Neural cell (in vitro differentiated cells): ENCODE measurements around the gene C2orf42.

Experiments
- CTCF ChIP-seq: fragments of 450-650 bp; IDR thresholded peaks from 2 replicates; pipeline ENCODE4 v1.5.1; 2014; ENCODE audit warnings: antibody characterized with exemption, mild to moderate bottlenecking, moderate library complexity; ENCODE audit not compliant: poor library complexity, severe bottlenecking
- EP300 ChIP-seq: fragments of 450-650 bp; conservative IDR thresholded peaks from 2 replicates; pipeline ENCODE4 v1.6.1; 2014; ENCODE audit warnings: antibody characterized with exemption, mild to moderate bottlenecking, moderate library complexity; ENCODE audit not compliant: poor library complexity, severe bottlenecking
- EZH2 ChIP-seq: fragments of 200-600, 300-800 bp; shearing (Covaris generic), sonication (generic); IDR thresholded peaks from 2 replicates; pipeline ENCODE4 v1.6.1; 2014; ENCODE audit warnings: antibody characterized with exemption, low read length, borderline replicate concordance, mild to moderate bottlenecking; ENCODE audit not compliant: insufficient read depth, poor library complexity, severe bottlenecking
- MXI1 ChIP-seq: fragments of 450-650 bp; conservative IDR thresholded peaks from 2 replicates; pipeline ENCODE4 v1.6.1; 2014; ENCODE audit warnings: antibody characterized with exemption, mild to moderate bottlenecking; ENCODE audit not compliant: poor library complexity, severe bottlenecking
- POLR2AphosphoS5 ChIP-seq: IDR thresholded peaks from 2 replicates; pipeline ENCODE4 v1.6.1; 2012
- RAD21 ChIP-seq: fragments of 450-650 bp; conservative IDR thresholded peaks from 2 replicates; pipeline ENCODE4 v1.6.1; 2014; ENCODE audit warnings: antibody characterized with exemption, mild to moderate bottlenecking, moderate library complexity

- TF ChIP-seq CTCF (no peak), RAD21 (no peak), EP300 (no peak), EZH2 (no peak), POLR2AphosphoS5 (no peak), MXI1 (no peak)
Measured at GRCh38 chr2:70182689-70183088, 8.1 kb downstream of the C2orf42 start.
